ENCODE data around the gene SGPL1.

SGPL1 gene

GRCh38 chr10:70810967-70811366 lies 4.8 kb upstream of the SGPL1 start:
- no peak for DNase-seq (ENCODE audit: low read depth in 3 of 3)

DNA sequence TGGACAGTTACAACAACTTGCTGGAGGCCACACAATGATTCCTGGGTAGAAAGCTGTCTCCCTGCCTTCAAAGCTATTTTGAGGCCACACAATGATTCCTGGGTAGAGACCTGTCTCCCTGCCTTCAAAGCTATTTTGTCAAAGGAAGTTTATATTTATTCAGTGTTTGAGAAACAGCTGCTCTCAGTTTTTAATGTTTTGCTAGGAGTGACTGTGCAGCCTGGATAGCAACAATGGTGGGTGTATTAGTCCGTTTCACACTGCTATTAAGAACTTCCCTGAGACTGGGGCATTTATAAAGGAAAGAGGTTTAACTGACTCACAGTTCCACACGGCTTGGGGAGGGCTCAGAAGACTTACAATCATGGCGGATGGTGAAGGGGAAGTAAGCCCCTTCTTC lies 3.9 kb upstream of the SGPL1 start:
- DNase-seq (ENCODE audit: low read depth in 3 of 3), result no peak

- DNase-seq (ENCODE audit: low read depth in 3 of 3), result no peak
Measured at GRCh38 chr10:70812814-70813213, 2.9 kb upstream of the SGPL1 start.

- no peak for DNase-seq (ENCODE audit: low read depth in 3 of 3)
Measured at GRCh38 chr10:70814126-70814525, 1.6 kb upstream of the SGPL1 start.

DNA sequence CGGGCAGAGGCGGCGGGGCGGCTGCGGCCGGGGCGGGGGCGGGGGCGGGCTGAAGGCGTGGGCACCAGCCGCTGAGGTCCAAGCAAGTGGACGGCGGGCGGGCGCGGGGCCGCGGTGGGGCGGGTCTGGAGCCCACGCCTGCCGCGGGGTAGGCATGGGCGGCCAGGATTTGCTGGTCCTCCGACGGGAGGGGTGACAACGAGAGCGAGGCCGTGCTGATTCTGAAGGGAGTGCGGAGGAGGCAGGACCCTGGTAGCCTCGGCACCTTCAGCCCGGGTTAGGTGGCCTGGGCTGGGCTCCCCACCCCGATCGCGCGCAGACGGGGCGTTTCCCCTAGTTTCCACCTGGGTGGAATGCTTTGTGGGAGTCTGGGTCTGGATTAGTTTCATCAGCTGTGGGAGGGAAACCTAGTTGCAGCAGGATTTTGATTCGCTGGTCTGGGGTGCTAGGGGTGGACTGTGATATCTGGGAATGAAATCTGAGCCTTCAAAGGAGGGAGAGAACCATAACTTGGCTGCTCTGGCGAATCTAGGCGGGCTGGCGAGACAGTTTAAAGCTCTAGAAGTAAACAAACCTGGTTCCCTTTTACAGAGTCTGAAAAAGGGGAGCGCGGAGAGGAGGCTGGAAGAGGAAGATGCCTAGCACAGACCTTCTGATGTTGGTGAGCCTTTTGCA lies 609 bp downstream of the SGPL1 start:
- DNase-seq (ENCODE audit: low read depth in 3 of 3), result peak; percentile 9 to 28 (median 10)

DNA sequence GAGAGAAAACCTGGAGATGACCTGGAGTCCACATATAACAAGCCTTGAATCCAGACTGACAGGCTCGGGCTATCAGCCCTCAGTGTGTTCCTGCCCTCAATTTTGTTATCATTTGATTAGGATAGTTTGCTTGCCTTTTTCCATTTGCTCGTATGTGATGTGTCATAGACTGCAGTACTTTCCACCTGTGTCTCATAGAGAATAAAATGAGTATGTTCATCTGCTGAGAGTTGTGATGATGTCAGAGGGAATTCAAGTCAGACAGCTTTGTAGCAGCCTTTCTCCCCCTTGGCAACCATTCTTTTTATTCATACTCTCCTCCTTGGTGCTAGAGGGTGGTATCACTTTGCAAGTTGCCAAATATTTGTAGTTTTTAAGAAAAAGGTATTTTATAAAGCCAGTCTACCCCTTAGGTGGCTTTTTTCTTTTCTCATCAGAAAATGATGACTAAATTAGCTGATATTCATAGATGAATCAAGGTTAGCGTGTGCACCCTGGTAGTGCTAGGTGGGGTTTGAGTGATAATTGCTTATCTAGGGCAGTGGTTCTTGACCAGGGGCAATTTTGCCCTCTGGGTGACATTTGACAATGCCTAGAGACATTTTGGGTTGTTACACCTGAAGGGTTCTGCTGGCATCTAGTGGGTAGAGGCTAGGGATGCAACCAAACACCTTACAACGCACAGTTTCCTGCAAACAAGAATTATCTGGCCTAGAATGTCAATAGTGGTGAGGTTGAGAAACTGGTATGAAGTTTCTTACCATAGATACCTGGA lies 5.4 kb downstream of the SGPL1 start:
- no peak for DNase-seq (ENCODE audit: low read depth in 3 of 3)

DNA sequence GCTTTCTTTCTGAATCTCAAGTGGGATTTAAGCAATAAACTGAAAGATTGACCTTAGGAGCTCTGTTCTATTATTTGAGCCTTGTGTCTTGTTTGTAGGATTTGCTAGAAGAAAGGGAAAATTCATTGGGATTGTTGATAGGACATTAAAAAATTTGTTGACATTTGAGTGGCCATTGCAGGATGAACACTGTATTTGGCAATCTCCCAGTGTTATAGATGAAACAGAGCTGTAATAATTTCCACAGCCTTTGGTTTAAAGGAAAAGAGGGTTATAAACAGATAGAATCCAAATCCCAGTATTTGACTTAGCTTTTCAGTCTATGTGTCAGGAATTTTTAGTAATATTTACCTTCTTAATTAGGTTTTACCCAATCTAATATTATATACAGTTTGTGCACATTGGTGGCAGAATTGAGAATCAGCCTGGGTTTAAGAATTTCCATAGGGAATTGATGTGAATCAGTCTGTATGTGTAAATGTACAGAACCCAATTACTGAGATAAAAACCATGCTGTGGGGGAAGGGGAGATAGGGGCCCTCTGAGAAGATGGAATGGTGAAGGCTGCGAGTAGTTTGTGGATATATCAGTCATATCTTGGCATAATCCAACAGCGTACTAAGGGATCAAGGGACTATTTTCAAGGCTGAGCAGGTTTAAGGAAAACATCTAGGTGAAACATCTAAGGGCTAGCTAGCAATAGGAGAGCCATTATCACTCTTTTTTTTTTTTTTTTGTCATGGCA lies 6.5 kb downstream of the SGPL1 start:
- DNase-seq (ENCODE audit: low read depth in 3 of 3), result no peak

- DNase-seq (ENCODE audit: low read depth in 3 of 3), result no peak
Measured at GRCh38 chr10:70827086-70827757, 11.5 kb downstream of the SGPL1 start.

DNA sequence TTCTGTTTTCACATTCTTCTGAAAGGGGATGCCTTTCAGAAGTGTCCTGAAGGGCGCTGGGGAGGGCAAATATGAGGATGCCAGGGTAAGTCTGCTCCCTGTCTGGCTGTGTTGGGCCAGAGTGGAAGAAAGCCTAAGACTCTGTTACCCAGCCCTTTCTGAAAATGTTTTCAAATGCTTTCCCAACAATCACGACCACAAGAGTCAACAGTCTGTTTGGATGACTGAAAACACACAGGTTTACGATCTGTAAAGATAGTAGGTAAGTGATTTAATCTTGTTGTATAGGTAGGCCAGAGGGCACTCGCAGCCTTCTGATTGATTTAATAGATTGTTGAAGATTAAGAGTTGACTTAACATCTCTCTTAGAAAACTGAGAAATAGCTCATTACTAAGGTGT lies 13.2 kb downstream of the SGPL1 start:
- no peak for DNase-seq (ENCODE audit: low read depth in 3 of 3)

- DNase-seq (ENCODE audit: low read depth in 3 of 3), result no peak
Measured at GRCh38 chr10:70829543-70829942, 13.8 kb downstream of the SGPL1 start.

DNA sequence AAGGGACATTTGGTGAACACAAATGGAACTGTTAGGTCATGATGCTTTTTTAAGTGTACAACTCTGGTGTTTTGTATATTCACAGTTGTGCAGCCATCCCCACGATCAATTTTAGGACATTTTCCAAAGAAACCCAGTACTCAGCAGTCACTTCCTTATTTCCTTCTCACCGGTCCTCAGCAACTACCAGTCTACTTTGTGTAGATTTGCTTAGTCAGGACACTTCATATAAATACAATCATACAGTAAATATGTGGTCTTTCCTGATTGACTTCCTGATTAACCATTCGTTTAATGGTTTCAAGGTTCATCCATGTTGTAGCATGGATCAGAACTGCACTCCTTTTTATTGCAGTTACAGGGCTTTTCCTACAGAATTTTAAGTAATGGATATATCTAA lies 14.4 kb downstream of the SGPL1 start:
- DNase-seq (ENCODE audit: low read depth in 3 of 3), result no peak

DNA sequence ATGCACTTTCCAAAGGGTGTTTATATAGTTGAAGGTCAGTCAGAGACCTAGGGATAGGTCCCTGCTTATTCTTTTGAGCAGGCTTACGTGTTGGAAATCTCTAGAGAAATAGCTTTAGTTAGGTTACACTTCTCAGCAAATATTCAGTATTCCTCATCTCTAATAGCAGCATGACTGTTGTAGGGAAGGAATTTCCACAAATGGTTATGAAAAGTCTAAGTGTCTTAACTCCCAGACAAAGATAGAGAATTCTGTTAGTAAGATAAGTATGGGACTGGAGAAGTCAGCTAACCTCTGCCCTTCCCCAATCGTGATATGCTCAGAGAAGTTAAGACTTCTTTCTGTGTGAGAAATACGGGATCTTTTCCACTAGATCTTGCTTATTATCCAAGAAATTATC lies 16.5 kb downstream of the SGPL1 start:
- no peak for DNase-seq (ENCODE audit: low read depth in 3 of 3)

- no peak for DNase-seq (ENCODE audit: low read depth in 3 of 3)
Measured at GRCh38 chr10:70832852-70833528, 17.2 kb downstream of the SGPL1 start.

DNA sequence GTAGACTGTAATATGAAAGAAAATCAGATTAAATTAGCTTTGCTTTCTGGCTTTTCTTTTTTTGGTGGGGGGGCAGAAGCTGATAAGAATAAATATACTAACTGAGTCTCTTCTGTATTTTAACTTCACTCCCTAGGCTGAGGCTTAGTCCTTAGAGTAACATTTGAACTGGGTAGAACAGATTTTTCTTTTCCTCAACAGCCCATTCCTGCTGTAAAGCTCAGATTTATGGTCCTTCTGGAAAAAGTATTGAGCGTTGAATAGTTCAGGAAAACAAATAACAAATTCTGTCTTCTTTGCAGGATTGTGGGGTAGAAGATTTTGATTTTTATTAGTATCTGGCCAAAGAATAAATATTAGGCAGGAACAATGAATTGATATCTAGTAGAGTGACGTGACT lies 17.9 kb downstream of the SGPL1 start:
- no peak for DNase-seq (ENCODE audit: low read depth in 3 of 3)

DNA sequence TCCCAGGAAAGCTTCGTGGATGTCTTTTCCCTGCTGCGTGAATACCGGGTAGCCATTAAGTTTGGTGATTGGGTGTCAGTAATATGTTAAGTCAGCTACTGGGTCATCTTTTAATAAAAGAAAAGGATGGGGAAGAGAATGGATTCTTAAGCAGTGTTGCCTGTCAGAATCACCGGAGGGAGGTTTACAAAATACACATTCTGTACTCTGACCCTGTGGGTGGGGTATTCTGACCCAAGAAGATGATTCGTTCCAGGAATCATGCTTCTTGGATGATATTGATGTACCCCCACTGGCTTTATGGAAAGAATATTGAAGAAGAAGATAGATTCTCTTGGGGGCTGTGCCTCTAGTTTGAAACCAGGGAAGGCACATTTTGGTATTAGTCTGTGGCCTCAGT lies 18.3 kb downstream of the SGPL1 start:
- no peak for DNase-seq (ENCODE audit: low read depth in 3 of 3)

DNA sequence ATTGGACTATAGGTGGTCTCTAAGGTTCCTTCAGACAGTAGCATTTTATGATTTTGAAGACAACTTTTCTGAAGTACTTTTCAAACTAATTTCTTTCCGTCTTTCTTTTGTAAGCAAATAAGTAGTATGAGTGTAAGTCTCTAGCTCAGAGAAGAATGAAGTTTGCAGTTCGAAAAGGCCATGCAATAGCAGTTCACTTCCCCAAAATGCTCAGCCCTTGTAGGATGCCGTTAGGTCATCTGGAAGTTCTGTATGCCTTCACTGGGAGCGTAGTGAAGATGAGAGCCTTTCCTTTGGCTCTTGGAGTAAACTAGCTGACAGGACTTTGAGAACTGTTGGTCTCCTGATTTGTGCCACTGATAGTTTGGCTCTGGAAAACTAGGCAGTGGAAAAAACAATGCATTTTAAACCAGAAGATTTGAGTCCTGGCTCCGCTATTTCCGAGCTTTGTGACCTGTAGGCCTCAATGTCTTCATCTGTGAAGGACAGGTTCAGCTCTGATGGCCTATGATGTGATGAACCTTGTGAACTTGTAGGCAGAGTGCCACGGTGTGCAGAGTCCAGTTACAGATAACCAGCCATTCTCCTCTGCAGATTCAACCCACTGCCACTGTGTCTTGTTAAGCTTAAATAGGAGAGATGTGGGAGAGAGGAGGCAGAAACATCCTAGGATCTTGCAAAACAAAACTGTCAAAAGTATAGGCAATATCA lies 18.8 kb downstream of the SGPL1 start:
- DNase-seq (ENCODE audit: low read depth in 3 of 3), result no peak

- DNase-seq (ENCODE audit: low read depth in 3 of 3), result no peak
Measured at GRCh38 chr10:70836319-70836718, 20.6 kb downstream of the SGPL1 start.

- no peak for DNase-seq (ENCODE audit: low read depth in 3 of 3)
Measured at GRCh38 chr10:70837660-70838059, 21.9 kb downstream of the SGPL1 start.

DNA sequence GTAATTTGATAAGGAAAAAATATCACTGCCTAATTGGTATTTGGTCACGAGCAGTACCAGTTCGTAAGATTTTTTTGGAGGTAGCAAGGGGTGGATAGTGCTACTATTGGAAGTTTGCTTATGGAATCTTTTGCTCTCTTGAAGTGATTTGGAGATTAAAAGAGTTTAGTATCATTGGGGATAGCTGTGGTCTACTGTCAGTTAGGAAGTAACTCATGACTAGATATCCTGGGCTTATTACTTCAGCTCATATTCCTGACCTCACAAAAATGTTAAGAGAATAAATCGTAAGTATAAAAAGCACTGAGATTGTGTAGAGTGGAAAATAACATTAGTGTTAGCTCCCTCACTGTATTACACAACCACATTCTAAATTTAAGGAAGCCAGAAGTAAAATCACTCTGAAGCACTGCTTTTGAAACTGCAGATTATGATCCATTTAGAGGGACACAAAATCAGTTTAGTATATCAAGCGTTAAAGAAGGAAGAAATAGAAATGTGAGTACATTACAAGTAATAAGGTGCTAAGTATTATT lies 22.6 kb downstream of the SGPL1 start:
- DNase-seq (ENCODE audit: low read depth in 3 of 3), result no peak

GRCh38 chr10:70840836-70841235 lies 25.1 kb downstream of the SGPL1 start:
- no peak for DNase-seq (ENCODE audit: low read depth in 3 of 3)

GRCh38 chr10:70843333-70843732 lies 27.6 kb downstream of the SGPL1 start:
- no peak for DNase-seq (ENCODE audit: low read depth in 3 of 3)
